GM12873 (cell line): ENCODE measurements around the gene ARHGAP8.

Experiments used
- TF ChIP-seq, protein P1 (sequence below): IDR thresholded peaks from 2 replicates; pipeline ENCODE4 v1.5.1; 2012; ENCODE audit warnings: low read depth, mild to moderate bottlenecking, moderate library complexity, low read length, control low read depth; ENCODE audit not compliant: insufficient read depth; ENCODE audit errors: missing control alignments

ARHGAP8 gene

DNA sequence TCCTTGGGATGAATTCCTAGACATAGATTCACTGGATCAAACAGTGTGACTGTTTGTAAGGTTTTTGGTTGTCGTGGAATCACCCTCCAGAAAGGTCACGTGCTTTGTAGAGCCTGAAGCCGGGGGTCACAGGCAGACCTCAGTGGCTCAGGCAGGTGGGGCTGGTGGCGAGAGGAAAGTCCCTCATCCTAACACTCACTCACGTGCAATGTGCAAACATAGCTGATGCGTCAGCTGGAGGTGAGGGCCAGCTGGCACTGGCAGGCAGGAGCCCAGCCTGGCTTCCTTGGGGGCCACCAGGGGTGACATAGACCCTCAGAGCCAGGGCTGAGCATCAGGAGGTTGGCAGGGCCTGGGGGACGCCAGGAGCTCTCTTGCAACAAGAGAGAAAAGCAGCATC, 90.0 kb downstream of the ARHGAP8 start:
- TF ChIP-seq, protein P1, sequence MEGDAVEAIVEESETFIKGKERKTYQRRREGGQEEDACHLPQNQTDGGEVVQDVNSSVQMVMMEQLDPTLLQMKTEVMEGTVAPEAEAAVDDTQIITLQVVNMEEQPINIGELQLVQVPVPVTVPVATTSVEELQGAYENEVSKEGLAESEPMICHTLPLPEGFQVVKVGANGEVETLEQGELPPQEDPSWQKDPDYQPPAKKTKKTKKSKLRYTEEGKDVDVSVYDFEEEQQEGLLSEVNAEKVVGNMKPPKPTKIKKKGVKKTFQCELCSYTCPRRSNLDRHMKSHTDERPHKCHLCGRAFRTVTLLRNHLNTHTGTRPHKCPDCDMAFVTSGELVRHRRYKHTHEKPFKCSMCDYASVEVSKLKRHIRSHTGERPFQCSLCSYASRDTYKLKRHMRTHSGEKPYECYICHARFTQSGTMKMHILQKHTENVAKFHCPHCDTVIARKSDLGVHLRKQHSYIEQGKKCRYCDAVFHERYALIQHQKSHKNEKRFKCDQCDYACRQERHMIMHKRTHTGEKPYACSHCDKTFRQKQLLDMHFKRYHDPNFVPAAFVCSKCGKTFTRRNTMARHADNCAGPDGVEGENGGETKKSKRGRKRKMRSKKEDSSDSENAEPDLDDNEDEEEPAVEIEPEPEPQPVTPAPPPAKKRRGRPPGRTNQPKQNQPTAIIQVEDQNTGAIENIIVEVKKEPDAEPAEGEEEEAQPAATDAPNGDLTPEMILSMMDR, result no peak

DNA sequence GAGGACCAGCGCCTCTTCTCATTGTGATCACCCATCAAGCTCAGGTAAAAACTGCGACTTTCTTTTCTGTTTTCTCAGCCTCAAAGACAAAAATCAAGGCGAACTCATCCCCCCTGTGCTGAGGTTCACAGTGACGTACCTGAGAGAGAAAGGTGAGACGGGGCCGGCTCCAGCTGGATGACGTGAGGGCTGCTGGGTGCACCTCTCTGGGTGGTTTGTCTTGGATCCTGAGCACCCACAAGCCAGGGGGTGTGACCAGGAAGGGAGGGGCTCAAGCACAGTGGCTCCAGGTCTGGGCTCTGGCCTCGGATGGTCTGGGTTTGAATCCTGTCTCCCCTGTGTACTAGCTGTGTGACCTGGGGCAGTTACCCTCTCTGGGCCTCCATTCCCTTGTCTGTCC, 92.8 kb downstream of the ARHGAP8 start:
- TF ChIP-seq, protein P1, result no peak

DNA sequence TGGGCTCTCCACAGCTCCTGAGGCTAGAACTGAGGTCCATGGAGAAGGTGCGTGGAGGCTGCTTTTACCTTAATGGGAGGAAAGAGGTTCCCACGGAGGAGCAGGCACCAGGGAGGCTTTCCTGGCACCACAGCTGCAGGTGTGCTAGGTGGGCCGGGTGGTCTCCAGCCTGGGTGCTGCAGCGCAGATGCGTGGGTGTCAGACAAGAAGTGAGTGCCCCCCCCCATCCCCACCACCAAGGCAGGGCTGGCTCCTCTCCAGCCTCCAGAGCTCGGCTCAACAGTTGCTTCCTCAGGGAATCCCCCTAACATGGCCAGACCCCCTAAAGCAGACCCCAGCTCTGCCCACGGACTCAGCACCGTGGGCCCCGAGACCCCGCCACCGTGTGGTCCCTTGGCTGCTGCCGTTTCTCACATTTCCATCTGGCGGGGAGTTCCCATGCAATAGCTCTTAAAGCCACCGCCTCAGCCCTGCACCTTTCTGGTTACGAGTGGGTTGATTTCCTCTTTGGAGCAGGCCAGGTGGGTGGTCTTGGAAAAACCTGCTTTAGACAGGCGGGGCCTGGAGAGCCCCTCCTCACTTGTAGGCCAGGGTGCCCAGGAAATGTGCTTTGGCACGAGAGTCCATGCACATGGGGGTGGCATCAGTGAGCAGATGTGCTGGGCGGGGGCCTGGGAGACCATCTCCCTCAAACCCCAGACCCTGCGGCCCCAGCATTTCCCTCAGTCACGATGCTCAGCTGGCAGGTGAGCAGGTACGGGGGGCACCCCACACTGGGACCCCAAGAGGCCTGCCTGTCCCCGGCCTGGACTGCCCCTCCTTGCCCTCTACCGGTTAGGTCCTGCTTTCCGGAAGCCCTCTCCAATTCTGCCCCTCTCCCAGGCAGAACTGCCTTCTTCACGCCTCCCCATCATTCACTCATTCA, 93.7 kb downstream of the ARHGAP8 start:
- TF ChIP-seq, protein P1, result no peak

DNA sequence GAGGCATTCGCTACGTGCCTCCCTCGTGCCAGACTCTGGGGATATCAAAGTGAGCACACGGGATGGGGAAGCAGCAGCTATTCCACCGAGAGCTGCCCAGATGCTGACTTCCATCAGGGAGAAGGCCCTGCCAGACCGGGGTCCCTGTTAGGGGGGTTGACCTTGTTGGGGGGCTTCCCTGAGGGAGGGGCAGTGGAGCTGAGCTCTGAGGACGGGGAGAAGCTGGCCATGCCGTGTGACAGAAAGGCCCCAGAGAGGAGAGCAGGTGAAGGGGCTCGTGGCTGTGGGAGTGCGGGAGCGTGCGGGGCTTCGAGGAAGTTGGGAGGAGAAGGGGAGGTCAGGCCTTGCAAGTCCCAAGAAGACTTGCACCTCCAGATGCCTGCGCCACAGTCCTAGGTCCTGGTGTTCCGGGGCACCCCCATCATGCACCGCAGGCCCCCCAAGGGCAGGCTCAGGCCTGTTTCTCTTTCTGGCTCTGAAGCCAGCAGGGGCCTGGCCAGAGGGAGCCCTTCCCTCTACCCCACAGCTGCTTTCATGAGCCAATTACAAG, 94.4 kb downstream of the ARHGAP8 start:
- TF ChIP-seq, protein P1, result no peak

DNA sequence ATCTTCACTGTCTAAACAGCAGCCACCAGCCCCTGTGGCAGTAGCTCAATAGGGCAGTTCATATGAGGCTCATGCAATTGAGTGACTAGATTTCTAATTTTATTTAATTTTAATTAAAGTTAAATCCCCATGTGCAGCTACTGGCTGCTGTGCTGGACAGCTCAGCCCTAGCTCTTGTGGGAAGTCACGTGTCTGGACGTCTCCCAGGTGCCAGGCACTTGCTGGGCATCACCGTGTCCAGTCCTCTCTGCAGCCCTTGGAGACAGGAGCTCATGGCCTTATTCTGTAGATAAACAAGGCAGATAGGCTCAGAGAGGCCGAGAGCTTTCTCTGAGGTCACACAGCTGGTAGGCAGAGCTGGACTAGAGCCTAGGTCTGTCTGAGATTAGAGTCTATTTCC, 95.0 kb downstream of the ARHGAP8 start:
- TF ChIP-seq, protein P1, result no peak

DNA sequence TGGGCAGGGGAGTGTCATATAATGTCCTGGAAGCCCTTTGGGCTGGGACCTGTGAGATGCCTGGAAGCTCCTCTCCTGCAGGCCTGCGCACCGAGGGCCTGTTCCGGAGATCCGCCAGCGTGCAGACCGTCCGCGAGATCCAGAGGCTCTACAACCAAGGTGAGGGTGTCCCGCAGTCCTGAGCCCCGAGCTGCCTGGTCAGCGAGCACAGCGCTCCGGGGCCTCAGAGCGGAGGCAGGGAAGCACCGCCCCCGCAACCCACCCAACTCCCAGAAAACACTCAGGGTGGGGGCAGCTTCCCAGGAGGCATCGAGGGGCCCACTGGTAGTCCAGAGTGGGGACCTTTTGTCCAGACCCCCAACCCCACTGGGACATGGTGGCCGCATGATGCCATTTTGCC, 95.5 kb downstream of the ARHGAP8 start:
- TF ChIP-seq, protein P1, result no peak

DNA sequence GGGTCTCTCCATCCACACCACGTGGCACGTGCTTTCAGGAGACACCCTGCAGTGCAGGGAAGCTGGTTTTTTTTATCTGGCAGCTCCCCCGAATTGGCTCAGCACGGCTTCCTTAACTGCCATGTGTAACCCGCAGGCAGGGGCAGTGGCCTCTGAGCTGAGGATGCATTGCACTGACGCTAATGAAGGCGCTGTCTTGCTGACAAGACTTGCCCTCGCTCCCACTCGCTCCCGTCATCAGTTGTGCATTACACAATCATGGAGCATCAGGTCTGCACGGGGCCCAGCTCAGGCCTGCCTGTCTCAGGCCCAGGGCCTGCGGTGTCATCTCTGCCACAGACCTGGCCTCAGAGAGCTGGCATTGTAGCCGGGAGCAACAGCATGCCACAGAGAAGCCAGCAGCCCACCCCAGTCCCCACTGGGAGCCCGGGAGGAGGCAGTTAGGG, 95.9 kb downstream of the ARHGAP8 start:
- TF ChIP-seq, protein P1, result no peak
